Measurements from ENCODE around the gene PDPR.
"Not testable (repeated sequence)": the region's sequence is repeated elsewhere in the genome, so short reads cannot be mapped to it uniquely, and the experiment has no call there.

- not testable (repeated sequence) for TF ChIP-seq RAD21 (IDR thresholded peaks at IDR 0.05 in 1 of 2, conservative IDR thresholded peaks at IDR 0.05 in 1 of 2; ENCODE audit: low read depth in 2 of 2, low read length in 2 of 2); GABPA (IDR thresholded peaks at IDR 0.05; ENCODE audit: borderline replicate concordance, insufficient read depth, low read length); TEAD4 (IDR thresholded peaks at IDR 0.05; ENCODE audit: low read depth, low read length); EZH2 (IDR thresholded peaks at IDR 0.05; ENCODE audit: low read depth, low read length, severe bottlenecking); POLR2A (IDR thresholded peaks at IDR 0.05; ENCODE audit: control extremely low read depth in 1 of 2, low read depth in 2 of 2, low read length in 2 of 2); NRF1 (IDR thresholded peaks at IDR 0.05; ENCODE audit: low read depth, low read length); TAF1 (IDR thresholded peaks at IDR 0.05; ENCODE audit: low read depth, low read length); ATF2 (IDR thresholded peaks at IDR 0.05; ENCODE audit: low read length); POU5F1 (IDR thresholded peaks at IDR 0.05; ENCODE audit: low read depth, low read length)
These were observed 83.5 kb downstream of the PDPR start for GRCh38 chr16:70197611-70198010.
